ENCODE results near the gene HS6ST3. TPM values are rescaled to one million over a fixed set of nuclear protein-coding genes. Genes with fewer than 3 reads are reported as not detected.

HS6ST3 gene
- total and polyA plus RNA-seq, 9 of the 15 experiments (the other 6 are each of a cell fraction or from before 2014, with no cell fraction given) = not detected

DNA sequence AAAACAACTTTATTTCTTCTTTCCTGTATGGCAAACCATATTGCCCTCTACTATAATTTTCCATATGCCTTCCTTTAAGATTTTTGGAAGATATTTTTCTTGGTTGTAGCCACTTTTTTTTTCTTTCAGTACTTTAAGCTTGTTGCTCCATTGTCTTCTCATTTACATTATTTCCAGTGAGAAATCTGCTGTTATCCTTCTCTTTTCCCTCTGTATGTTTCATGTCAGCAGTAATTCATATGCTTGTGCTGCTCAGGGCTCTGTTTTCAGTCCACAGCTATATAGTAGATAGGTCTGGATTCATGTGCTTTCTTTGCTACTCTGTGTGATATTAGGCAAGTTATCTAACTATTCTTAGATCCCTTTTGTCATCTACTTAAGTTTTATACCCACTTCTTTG is 636.7 kb downstream of the HS6ST3 start (continued):
- TF ChIP-seq, protein P1, sequence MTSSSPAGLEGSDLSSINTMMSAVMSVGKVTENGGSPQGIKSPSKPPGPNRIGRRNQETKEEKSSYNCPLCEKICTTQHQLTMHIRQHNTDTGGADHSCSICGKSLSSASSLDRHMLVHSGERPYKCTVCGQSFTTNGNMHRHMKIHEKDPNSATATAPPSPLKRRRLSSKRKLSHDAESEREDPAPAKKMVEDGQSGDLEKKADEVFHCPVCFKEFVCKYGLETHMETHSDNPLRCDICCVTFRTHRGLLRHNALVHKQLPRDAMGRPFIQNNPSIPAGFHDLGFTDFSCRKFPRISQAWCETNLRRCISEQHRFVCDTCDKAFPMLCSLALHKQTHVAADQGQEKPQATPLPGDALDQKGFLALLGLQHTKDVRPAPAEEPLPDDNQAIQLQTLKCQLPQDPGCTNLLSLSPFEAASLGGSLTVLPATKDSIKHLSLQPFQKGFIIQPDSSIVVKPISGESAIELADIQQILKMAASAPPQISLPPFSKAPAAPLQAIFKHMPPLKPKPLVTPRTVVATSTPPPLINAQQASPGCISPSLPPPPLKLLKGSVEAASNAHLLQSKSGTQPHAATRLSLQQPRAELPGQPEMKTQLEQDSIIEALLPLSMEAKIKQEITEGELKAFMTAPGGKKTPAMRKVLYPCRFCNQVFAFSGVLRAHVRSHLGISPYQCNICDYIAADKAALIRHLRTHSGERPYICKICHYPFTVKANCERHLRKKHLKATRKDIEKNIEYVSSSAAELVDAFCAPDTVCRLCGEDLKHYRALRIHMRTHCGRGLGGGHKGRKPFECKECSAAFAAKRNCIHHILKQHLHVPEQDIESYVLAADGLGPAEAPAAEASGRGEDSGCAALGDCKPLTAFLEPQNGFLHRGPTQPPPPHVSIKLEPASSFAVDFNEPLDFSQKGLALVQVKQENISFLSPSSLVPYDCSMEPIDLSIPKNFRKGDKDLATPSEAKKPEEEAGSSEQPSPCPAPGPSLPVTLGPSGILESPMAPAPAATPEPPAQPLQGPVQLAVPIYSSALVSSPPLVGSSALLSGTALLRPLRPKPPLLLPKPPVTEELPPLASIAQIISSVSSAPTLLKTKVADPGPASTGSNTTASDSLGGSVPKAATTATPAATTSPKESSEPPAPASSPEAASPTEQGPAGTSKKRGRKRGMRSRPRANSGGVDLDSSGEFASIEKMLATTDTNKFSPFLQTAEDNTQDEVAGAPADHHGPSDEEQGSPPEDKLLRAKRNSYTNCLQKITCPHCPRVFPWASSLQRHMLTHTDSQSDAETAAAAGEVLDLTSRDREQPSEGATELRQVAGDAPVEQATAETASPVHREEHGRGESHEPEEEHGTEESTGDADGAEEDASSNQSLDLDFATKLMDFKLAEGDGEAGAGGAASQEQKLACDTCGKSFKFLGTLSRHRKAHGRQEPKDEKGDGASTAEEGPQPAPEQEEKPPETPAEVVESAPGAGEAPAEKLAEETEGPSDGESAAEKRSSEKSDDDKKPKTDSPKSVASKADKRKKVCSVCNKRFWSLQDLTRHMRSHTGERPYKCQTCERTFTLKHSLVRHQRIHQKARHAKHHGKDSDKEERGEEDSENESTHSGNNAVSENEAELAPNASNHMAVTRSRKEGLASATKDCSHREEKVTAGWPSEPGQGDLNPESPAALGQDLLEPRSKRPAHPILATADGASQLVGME (CRISPR knock-in tag; IDR thresholded peaks at IDR 0.05) = no peak
- TF ChIP-seq ILK (tag; IDR thresholded peaks at IDR 0.05; ENCODE audit: borderline replicate concordance, low read depth) = no peak
- no peak for TF ChIP-seq HEY1 (CRISPR knock-in tag; IDR thresholded peaks at IDR 0.05; ENCODE audit: borderline replicate concordance)
- TF ChIP-seq, protein P2, sequence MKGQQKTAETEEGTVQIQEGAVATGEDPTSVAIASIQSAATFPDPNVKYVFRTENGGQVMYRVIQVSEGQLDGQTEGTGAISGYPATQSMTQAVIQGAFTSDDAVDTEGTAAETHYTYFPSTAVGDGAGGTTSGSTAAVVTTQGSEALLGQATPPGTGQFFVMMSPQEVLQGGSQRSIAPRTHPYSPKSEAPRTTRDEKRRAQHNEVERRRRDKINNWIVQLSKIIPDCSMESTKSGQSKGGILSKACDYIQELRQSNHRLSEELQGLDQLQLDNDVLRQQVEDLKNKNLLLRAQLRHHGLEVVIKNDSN (CRISPR knock-in tag; IDR thresholded peaks at IDR 0.05) = no peak
- TF ChIP-seq ZNF124 (CRISPR knock-in tag; IDR thresholded peaks at IDR 0.05) = no peak
- TF ChIP-seq, protein P3, sequence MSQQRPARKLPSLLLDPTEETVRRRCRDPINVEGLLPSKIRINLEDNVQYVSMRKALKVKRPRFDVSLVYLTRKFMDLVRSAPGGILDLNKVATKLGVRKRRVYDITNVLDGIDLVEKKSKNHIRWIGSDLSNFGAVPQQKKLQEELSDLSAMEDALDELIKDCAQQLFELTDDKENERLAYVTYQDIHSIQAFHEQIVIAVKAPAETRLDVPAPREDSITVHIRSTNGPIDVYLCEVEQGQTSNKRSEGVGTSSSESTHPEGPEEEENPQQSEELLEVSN (IDR thresholded peaks at IDR 0.05; ENCODE audit: borderline replicate concordance in 1 of 2, extremely low read depth in 1 of 2, insufficient read depth in 1 of 2, insufficient read length in 1 of 2, low read depth in 1 of 2, low read length in 1 of 2, poor library complexity in 1 of 2, severe bottlenecking in 1 of 2) = no peak
- TF ChIP-seq ZNF217 (CRISPR knock-in tag; IDR thresholded peaks at IDR 0.05) = no peak
- no peak for TF ChIP-seq LCOR (CRISPR knock-in tag; IDR thresholded peaks at IDR 0.05)
- TF ChIP-seq SMAD2 (IDR thresholded peaks at IDR 0.05; ENCODE audit: low read depth, low read length) = no peak
